ENCODE results near the gene RNF181.

RNF181 gene

DNA sequence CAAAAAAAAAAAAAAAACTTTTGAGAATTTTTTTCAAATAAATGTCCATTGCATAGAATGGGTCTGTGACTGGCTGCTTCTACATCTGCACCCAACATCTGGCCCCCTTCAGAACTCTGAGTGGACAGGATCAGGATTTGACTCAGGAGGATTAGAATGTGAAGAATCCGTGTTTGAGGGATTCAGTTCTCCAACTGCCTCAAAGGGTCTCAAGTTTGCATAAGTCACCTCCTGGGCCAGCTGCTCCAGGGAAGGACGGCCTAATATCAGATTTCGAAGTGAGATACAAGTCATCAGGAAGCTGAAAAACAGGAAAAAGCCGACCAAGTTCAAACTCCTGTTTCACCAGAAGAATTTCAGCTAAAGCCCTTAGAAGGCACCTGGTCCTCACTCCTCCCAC, 45.7 kb upstream of the RNF181 start:
- H3K4me3 ChIP-seq (ENCODE audit: control insufficient read depth, low read depth, low read length) = no peak overlapping the region
- DNase-seq (ENCODE audit: low read depth) = peak; percentile 77
- TF ChIP-seq, protein P1, sequence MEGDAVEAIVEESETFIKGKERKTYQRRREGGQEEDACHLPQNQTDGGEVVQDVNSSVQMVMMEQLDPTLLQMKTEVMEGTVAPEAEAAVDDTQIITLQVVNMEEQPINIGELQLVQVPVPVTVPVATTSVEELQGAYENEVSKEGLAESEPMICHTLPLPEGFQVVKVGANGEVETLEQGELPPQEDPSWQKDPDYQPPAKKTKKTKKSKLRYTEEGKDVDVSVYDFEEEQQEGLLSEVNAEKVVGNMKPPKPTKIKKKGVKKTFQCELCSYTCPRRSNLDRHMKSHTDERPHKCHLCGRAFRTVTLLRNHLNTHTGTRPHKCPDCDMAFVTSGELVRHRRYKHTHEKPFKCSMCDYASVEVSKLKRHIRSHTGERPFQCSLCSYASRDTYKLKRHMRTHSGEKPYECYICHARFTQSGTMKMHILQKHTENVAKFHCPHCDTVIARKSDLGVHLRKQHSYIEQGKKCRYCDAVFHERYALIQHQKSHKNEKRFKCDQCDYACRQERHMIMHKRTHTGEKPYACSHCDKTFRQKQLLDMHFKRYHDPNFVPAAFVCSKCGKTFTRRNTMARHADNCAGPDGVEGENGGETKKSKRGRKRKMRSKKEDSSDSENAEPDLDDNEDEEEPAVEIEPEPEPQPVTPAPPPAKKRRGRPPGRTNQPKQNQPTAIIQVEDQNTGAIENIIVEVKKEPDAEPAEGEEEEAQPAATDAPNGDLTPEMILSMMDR (IDR thresholded peaks at IDR 0.05; ENCODE audit: control insufficient read depth, insufficient read depth, low read depth, low read length, missing control alignments) = no peak

DNA sequence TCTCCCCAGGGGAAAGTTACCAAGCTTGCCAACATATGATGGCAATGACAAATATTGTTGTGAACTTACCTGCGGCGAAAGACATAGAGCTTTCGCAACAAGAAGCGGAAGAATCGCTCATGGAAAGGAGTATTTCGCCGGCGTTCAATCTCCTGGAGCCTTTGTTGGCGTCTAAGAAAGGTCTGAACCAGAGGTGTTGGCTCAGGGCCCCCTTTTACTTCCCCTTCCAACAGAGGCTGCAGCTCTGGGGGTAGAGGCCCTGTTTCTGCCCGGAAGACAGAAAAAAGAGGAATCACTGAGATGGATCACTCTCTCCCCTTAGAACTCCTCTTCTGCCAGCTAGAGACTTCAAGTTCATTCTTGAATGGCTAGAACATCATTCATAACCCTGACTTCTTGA, 45.1 kb upstream of the RNF181 start:
- no peak for DNase-seq (ENCODE audit: low read depth)
- H3K4me3 ChIP-seq (ENCODE audit: control insufficient read depth, low read depth, low read length) = no peak overlapping the region
- TF ChIP-seq, protein P1 (IDR thresholded peaks at IDR 0.05; ENCODE audit: control insufficient read depth, insufficient read depth, low read depth, low read length, missing control alignments) = no peak

DNA sequence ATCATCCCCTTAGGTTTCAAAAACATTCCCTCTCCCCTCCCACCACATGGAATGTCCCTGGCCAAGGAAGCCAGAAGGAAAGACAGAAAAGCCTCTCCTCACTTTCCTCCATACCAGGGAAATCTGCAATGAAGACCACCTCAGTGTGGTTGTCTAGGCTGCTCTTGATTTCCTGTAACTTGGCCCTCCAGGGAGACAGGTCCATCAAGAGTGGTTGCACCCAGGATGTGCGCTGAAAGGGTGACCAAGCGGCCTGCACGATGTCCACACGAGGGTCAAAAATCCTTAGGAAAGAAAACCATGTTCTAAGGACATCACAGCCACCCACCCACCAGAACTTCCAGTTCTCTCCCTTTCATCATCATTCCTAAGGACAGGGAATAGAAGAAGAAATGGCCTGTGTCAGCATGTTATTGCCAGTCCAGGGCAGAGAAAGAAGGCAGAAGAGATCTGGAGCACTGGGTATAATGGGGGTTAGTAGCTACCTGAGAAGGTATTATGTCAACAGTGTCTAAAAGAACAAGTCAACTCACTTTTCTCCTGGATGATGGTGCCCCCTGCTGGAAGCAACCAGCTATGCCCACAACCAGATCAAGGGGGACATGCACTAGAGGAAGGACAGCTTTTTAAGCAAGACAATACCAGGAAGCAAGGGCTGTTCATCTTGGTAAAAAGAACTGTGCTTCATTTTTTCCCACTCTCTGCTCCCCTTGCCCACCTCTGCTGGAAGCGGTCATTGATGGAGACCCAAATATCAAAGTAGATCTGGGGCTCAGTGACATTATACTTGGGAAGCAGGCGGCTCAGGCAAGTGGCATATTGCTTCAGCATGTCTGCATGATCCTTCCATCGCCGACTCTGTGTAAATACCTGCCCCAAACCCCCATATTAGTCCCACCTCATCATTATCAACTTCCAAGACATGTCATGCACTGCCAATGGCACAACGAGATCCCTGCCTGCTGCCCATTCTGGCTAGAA, 43.6 kb upstream of the RNF181 start:
- H3K4me3 ChIP-seq (ENCODE audit: control insufficient read depth, low read depth, low read length) = no peak overlapping the region
- DNase-seq (ENCODE audit: low read depth) = no peak
- TF ChIP-seq, protein P1 (IDR thresholded peaks at IDR 0.05; ENCODE audit: control insufficient read depth, insufficient read depth, low read depth, low read length, missing control alignments) = peak; percentile 89

- no peak for DNase-seq (ENCODE audit: low read depth)
- TF ChIP-seq, protein P1 (IDR thresholded peaks at IDR 0.05; ENCODE audit: control insufficient read depth, insufficient read depth, low read depth, low read length, missing control alignments) = no peak
- no peak overlapping the region for H3K4me3 ChIP-seq (ENCODE audit: control insufficient read depth, low read depth, low read length)
These were observed 42.4 kb upstream of the RNF181 start for GRCh38 chr2:85553184-85553583.

DNA sequence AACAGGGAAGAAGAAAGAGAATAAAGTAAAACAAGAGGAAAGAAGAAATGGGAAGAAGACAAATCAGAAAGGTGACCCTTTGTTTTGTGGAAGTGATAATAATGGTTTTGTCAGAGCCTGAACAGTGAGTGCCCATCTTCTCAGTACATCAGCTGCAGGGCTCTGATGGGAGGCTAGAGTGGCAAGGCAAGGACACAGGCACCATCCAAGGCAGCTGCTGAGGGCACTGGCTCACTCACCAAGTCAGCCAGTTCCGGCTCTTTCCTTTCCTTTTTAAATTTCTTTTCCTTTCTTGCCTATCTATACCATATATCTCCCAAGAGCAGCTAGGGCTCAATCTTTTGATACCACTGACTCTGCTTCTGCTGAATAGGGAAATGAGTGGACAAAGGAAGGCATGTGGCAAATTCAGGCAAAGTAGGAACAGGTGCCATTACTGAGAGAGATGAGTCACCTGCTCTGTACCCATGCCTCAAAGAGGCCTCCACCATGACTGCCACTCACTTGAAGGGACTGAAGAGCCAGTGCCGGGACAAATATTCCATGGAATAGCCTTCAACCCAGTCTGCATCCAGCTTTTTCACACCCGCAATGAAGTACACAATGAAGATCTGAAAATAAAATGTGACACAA, 40.4 kb upstream of the RNF181 start:
- TF ChIP-seq, protein P1 (IDR thresholded peaks at IDR 0.05; ENCODE audit: control insufficient read depth, insufficient read depth, low read depth, low read length, missing control alignments) = no peak
- DNase-seq (ENCODE audit: low read depth) = no peak
- no peak overlapping the region for H3K4me3 ChIP-seq (ENCODE audit: control insufficient read depth, low read depth, low read length)

DNA sequence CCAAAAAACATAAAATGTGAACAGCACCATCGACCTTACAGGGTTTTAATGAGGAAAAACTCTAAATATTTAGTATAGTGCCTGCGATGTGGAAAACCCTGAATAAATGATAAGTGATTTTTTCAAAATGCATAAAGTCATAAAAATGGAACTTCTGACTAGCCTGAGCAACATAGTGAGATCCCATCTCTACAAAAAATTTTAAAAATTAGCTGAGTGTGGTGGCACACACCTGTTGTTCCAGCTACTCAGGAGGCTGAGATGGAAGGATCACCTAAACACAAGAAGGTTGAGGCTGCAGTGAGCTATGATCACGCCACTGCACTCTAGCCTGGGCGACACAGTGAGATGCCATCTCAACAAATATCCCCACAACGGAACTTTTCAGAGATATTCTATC, 38.4 kb upstream of the RNF181 start:
- DNase-seq (ENCODE audit: low read depth) = no peak
- TF ChIP-seq, protein P1 (IDR thresholded peaks at IDR 0.05; ENCODE audit: control insufficient read depth, insufficient read depth, low read depth, low read length, missing control alignments) = no peak
- no peak overlapping the region for H3K4me3 ChIP-seq (ENCODE audit: control insufficient read depth, low read depth, low read length)
